Measurements from ENCODE around the gene ARPC5. TPM values are rescaled to one million over a fixed set of nuclear protein-coding genes. Genes with fewer than 3 reads are reported as not detected.

The ARPC5 gene
- total RNA-seq, 1 donor: 63.4 TPM

- Histone ChIP-seq H3K9me3 (ENCODE audit: low read depth, low read length) (no peaks in the 10 kb centered on the region), H3K27me3 (ENCODE audit: insufficient read depth, low read length) (no peaks in the 10 kb centered on the region), H3K4me1 (ENCODE audit: insufficient read depth, low read length) (peaks cover 32% of the 10 kb centered on the region), H3K4me3 (ENCODE audit: low read length) (no peak overlapping the region)
Observed at GRCh38 chr1:183572721-183573120, 62.9 kb downstream of the ARPC5 start.

DNA sequence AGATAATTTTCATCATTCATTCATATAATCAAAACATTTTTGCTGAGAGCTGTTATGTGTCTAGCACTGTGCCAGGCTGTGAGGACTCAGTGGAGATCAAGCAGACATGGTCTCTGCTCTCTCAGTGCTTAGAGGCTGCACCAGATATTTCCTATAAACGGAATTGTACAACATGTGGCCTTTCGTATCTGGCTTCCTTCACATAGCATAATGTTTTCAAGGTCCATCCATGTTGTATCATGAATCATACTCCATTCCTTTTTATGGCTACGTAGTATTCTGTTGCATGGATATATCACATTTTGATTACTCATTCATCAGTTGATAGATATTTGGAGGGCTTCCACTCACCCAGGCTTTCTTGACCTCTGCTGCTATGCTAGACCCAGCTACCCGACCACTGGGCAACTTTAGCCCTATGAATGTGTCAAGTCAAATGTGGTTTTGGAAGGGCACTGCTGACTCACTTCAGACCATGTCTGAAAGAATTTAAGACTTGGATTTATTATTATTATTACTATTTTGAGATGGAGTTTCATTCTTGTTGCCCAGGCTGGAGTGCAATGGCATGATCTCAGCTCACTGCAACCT, 63.8 kb downstream of the ARPC5 start:
- Histone ChIP-seq H3K4me1 (ENCODE audit: insufficient read depth, low read length) (peaks cover 40% of the 10 kb centered on the region), H3K4me3 (ENCODE audit: low read length) (no peak overlapping the region), H3K9me3 (ENCODE audit: low read depth, low read length) (no peaks in the 10 kb centered on the region), H3K27me3 (ENCODE audit: insufficient read depth, low read length) (no peaks in the 10 kb centered on the region)

Other genes starting within 250 kb of the ARPC5 start
- gene NMNAT2, start 217.4 kb downstream of the ARPC5 start, total RNA-seq: not detected
- 36.6 TPM for gene SMG7, start 163.3 kb downstream of the ARPC5 start, total RNA-seq
- 184 TPM for gene NCF2, start 45.3 kb downstream of the ARPC5 start, total RNA-seq
- gene APOBEC4, start 17.5 kb upstream of the ARPC5 start, total RNA-seq: 0.10 TPM
- 1.5 TPM for gene RGL1, start 169.3 kb upstream of the ARPC5 start, total RNA-seq